Measurements from ENCODE around the gene IZUMO2.

Gene IZUMO2

DNA sequence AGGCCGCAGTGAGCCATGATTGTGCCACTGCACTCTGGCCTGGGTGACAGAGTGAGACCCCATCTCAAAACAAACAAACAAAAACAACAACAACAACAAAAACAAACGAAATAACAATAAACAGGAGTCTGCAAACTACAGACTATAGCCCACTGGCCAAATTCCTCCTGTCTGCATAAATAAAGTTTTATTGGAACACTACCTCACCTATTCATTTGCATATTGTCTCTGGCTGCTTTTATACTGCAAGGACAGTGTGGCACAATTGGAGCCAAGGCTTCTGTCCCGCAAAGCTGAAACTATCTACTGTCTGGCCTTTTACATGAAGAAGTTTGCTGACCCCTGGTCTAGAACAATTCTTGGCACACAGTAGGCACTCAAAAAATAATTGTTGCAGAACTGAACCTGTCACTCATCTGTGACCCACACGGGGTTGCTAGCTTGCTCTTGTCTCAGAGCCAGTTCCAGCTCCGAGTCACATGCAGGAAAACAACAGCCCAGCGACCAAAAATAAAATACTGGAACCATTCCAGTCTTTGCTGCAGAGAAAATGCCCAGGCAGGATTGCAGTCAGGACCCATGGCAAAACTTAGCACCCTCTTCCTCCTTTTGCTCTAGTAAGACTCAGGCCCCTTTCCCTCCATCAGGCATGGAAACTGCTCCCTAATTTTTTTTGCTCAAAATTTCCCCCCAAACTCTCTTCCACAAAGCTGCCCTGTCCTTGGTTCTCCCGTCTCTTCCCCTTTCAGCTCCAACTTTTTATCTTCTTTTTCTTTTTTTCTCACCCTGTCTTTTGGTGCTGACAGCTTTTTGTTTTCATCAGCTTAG lies 35.6 kb upstream of the IZUMO2 start:
- TF ChIP-seq CTCF (IDR thresholded peaks at IDR 0.05; ENCODE audit: low read depth, low read length, missing control alignments): no peak
- H3K4me3 ChIP-seq (replicated peaks; ENCODE audit: low read depth, low read length): no peak overlapping the region
- no peak for DNase-seq (ENCODE audit: extremely low read depth, low read depth)

GRCh38 chr19:50197348-50197747 lies 34.3 kb upstream of the IZUMO2 start:
- TF ChIP-seq CTCF (IDR thresholded peaks at IDR 0.05; ENCODE audit: low read depth, low read length, missing control alignments): no peak
- no peak overlapping the region for H3K4me3 ChIP-seq (replicated peaks; ENCODE audit: low read depth, low read length)
- no peak for DNase-seq (ENCODE audit: extremely low read depth, low read depth)

DNA sequence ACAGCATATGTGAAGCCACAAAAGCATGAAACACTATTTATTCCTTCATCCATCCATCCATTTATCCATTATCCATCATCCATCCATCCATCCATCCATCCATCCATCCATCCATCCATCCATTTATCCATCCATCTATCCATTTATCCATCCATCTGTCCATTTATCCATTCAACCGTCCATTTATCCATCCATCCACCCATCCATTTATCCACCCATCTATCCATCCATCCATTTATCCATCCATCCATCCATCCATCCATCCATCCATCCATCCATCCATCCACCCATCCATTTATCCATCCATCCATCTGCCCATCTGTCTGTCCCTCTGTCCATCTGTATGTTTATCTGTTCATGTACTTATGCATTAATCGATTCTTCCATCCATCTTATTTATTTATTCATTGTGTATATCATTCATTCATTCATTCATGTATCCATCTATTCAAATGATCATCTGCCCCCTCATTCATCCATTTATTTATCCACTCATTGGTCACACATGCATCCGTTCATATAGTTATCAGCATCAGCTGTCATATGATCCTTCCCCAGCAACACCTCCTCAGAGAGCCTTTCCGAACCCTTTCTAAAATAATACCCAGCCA lies 33.3 kb upstream of the IZUMO2 start:
- TF ChIP-seq CTCF (IDR thresholded peaks at IDR 0.05; ENCODE audit: low read depth, low read length, missing control alignments): no peak
- H3K4me3 ChIP-seq (replicated peaks; ENCODE audit: low read depth, low read length): no peak overlapping the region
- no peak for DNase-seq (ENCODE audit: extremely low read depth, low read depth)

DNA sequence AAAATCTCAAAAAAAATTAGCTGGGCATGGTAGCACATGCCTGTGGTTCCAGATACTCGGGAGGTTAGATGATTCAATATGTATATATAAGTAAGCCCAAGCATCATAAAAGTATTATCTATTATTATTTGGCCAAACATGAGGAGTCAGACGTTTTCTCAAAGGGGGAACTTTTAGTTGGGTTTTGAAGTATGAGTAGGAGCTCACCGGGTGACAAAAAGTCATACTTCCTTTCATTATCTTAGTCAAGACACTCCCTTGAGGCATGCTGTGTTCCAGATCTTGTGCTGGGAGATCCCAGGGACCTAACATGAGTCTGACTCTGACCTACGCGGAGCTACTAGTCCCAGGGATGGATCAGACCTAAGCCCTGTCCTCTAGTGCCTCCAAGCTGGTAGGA lies 32.1 kb upstream of the IZUMO2 start:
- no peak for TF ChIP-seq CTCF (IDR thresholded peaks at IDR 0.05; ENCODE audit: low read depth, low read length, missing control alignments)
- DNase-seq (ENCODE audit: extremely low read depth, low read depth): no peak
- H3K4me3 ChIP-seq (replicated peaks; ENCODE audit: low read depth, low read length): no peak overlapping the region

DNA sequence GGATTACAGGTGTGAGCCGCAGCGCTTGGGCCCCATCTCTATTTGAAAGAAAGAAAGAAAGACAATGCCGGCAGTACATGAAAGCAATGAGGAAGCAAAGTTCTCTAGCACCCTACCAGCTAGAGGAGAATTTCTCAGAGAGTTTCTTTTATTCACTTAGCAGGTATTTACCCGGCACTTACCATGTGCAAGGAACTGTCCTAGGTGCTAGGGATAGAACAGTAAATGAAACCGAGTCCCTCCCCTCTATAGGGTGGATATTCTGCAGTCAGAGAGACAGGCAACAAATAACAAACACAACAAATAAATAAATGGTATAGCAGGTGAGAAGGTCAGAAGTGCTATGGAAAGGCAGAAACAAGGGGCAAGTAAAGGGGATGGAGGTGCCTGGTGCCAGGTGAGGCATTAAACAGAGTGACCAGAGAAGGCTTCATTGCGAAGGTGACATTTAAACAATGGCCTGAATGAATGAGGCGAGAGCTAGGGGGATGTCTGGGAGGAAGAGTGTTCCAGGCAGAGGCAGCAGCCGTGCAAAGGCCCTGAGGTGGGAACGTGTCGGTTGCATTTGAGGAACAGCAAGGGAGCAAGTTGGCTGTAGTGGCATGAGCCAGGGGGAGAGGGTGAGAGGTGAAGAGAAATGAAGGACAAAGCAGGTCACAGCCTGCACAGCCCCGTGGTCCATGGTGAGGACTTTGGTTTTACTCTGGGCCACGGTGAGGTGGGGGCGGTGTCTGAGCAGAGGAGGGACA lies 29.6 kb upstream of the IZUMO2 start:
- DNase-seq (ENCODE audit: extremely low read depth, low read depth): no peak
- no peak for TF ChIP-seq CTCF (IDR thresholded peaks at IDR 0.05; ENCODE audit: low read depth, low read length, missing control alignments)
- H3K4me3 ChIP-seq (replicated peaks; ENCODE audit: low read depth, low read length): no peak overlapping the region

DNA sequence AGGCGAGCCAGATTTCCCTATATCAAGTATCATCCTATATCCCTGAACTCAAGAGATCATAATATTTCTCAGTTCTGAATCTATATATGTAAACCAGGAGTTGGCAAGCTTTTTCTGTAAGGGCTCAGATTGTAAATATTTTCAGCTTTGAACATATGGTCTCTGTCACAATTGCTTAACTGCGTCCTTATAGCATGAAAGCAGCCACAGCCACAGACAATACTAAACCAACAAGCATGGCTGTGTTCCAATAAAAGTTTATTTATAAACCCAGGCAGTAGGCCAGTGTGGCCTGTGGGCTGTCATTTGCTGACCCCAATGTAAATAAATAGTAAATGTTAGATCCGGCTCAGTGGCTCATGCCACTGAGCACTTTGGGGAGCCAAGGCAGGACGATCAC lies 28.1 kb upstream of the IZUMO2 start:
- H3K4me3 ChIP-seq (replicated peaks; ENCODE audit: low read depth, low read length): no peak overlapping the region
- no peak for TF ChIP-seq CTCF (IDR thresholded peaks at IDR 0.05; ENCODE audit: low read depth, low read length, missing control alignments)
- DNase-seq (ENCODE audit: extremely low read depth, low read depth): no peak

Measured in HFF-Myc (cell line).